RPMI7951 (cell line): Measurements from ENCODE around the gene COA1. TPM values are rescaled to one million over a fixed set of nuclear protein-coding genes. Genes with fewer than 3 reads are reported as not detected.
"Not testable (repeated sequence)": the region's sequence is repeated elsewhere in the genome, so short reads cannot be mapped to it uniquely, and the experiment has no call there.

ENCODE experiments used
- DNase-seq: peaks from one replicate; pipeline ENCODE4 v3.0.0-alpha.2; 2012; ENCODE audit warnings: low read depth
- total RNA-seq: library from RNA; depleted of rRNA; stranded (reverse); fragments of >200 nt; shearing (Covaris generic); gene quantifications from 2 replicates; pipeline ENCODE4 v1.2.3, GENCODE V29; 2014

COA1 gene
- total RNA-seq, 1 experiment from 2014 or later: 245 TPM

- DNase-seq: no peak
Measured at GRCh38 chr7:43727003-43727402, 2.3 kb downstream of the COA1 start.

GRCh38 chr7:43726466-43726865 lies 2.9 kb downstream of the COA1 start:
- peak; percentile 22 for DNase-seq

- DNase-seq: no peak
Measured at GRCh38 chr7:43725251-43725650, 4.1 kb downstream of the COA1 start.

- DNase-seq: no peak
Measured at GRCh38 chr7:43723007-43723341, 6.3 kb downstream of the COA1 start.

- DNase-seq: peak; percentile 61
Measured at GRCh38 chr7:43721193-43721806, 8.0 kb downstream of the COA1 start.

GRCh38 chr7:43716598-43716997 lies 12.7 kb downstream of the COA1 start:
- no peak for DNase-seq

GRCh38 chr7:43715966-43716365 lies 13.4 kb downstream of the COA1 start:
- DNase-seq: not testable (repeated sequence)

- DNase-seq: no peak
Measured at GRCh38 chr7:43711503-43711902, 17.8 kb downstream of the COA1 start.

GRCh38 chr7:43708055-43708454 lies 21.3 kb downstream of the COA1 start:
- DNase-seq: not testable (repeated sequence)

GRCh38 chr7:43703573-43703972 lies 25.8 kb downstream of the COA1 start:
- no peak for DNase-seq

- no peak for DNase-seq
Measured at GRCh38 chr7:43702974-43703373, 26.3 kb downstream of the COA1 start.

- no peak for DNase-seq
Measured at GRCh38 chr7:43701929-43702328, 27.4 kb downstream of the COA1 start.

GRCh38 chr7:43701500-43701854 lies 27.8 kb downstream of the COA1 start:
- no peak for DNase-seq

- DNase-seq: no peak
Measured at GRCh38 chr7:43700646-43701499, 28.4 kb downstream of the COA1 start.

- peak; percentile 72 for DNase-seq
Measured at GRCh38 chr7:43700059-43700501, 29.2 kb downstream of the COA1 start.

GRCh38 chr7:43698460-43699255 lies 30.7 kb downstream of the COA1 start:
- no peak for DNase-seq

- DNase-seq: peak; percentile 23
Measured at GRCh38 chr7:43697690-43698089, 31.6 kb downstream of the COA1 start.

- no peak for DNase-seq
Measured at GRCh38 chr7:43695365-43695764, 34.0 kb downstream of the COA1 start.

- DNase-seq: peak; percentile 84
Measured at GRCh38 chr7:43694399-43694748, 34.9 kb downstream of the COA1 start.

GRCh38 chr7:43693687-43694398 lies 35.5 kb downstream of the COA1 start:
- peak; percentile 90 for DNase-seq

GRCh38 chr7:43692582-43693373 lies 36.5 kb downstream of the COA1 start:
- peak; percentile 72 for DNase-seq
